Fibroblast of mammary gland (primary cell): ENCODE measurements around the gene AFAP1.

Experiments
- DNase-seq: peaks from one replicate; pipeline ENCODE4 v3.0.0-alpha.2; 2010; ENCODE audit warnings: low read depth
- H3K4me3 ChIP-seq: 2 replicates; pipeline ENCODE4 v1.5.1; 2011; ENCODE audit warnings: low read depth, mild to moderate bottlenecking, low read length, moderate library complexity; ENCODE audit not compliant: control insufficient read depth
- CTCF ChIP-seq: conservative IDR thresholded peaks from 2 replicates; pipeline ENCODE4 v1.5.1; 2011; ENCODE audit warnings: low read depth, low read length, inconsistent platforms; ENCODE audit not compliant: control insufficient read depth, insufficient read depth

AFAP1 gene

GRCh38 chr4:7766086-7766485 is 173.6 kb downstream of the AFAP1 start:
- TF ChIP-seq CTCF: no peak
- DNase-seq: no peak
- H3K4me3 ChIP-seq: no peak overlapping the region

- no peak for TF ChIP-seq CTCF
- DNase-seq: no peak
Observed at GRCh38 chr4:7765666-7766065, 174.0 kb downstream of the AFAP1 start.

GRCh38 chr4:7764466-7764865 is 175.2 kb downstream of the AFAP1 start:
- TF ChIP-seq CTCF: no peak
- no peak overlapping the region for H3K4me3 ChIP-seq
- no peak for DNase-seq

More at GRCh38 chr4:7765666-7766065, 174.0 kb downstream of the AFAP1 start:
- no peak overlapping the region for H3K4me3 ChIP-seq

GRCh38 chr4:7763788-7764187 is 175.9 kb downstream of the AFAP1 start:
- TF ChIP-seq CTCF: no peak
- DNase-seq: peak; percentile 65
- H3K4me3 ChIP-seq: no peak overlapping the region

GRCh38 chr4:7763106-7763505 is 176.6 kb downstream of the AFAP1 start:
- TF ChIP-seq CTCF: no peak

GRCh38 chr4:7762376-7763030 is 177.2 kb downstream of the AFAP1 start:
- H3K4me3 ChIP-seq: no peak overlapping the region
- DNase-seq: no peak
- no peak for TF ChIP-seq CTCF

More at GRCh38 chr4:7763106-7763505, 176.6 kb downstream of the AFAP1 start:
- H3K4me3 ChIP-seq: no peak overlapping the region
- DNase-seq: no peak
